OCI-LY1 (cell line): ENCODE results near the gene ITGB3.
A peak's percentile ranks its signal among the peaks of the same experiment; 100 is the strongest.

Experiments used
- H2AFZ ChIP-seq: fragments of 200-600 bp; sonication (generic), shearing (Covaris generic); 2 replicates; pipeline ENCODE4 v1.6.0; 2014; ENCODE audit warnings: antibody characterized with exemption, mild to moderate bottlenecking, low read length
- H3F3A ChIP-seq: fragments of 200-600 bp; sonication (generic), shearing (Covaris generic); 2 replicates; pipeline ENCODE4 v1.6.0; 2014; ENCODE audit warnings: mild to moderate bottlenecking, antibody characterized with exemption, low read length, moderate library complexity; ENCODE audit not compliant: insufficient read depth
- H3K27ac ChIP-seq: fragments of 200-600 bp; sonication (generic); 2 replicates; pipeline ENCODE4 v1.5.1; 2014; ENCODE audit warnings: low read length, mixed run types, mild to moderate bottlenecking, low read depth; ENCODE audit not compliant: poor library complexity, severe bottlenecking
- H3K27me3 ChIP-seq: fragments of 200-600 bp; sonication (generic); 2 replicates; pipeline ENCODE4 v1.6.0; 2014; ENCODE audit warnings: antibody characterized with exemption, mild to moderate bottlenecking, low read length, moderate library complexity; ENCODE audit not compliant: insufficient read depth
- H3K36me3 ChIP-seq: fragments of 200-600 bp; sonication (generic); 2 replicates; pipeline ENCODE4 v1.6.1; 2014; ENCODE audit warnings: mild to moderate bottlenecking, antibody characterized with exemption, low read length, moderate library complexity, mixed read lengths; ENCODE audit not compliant: insufficient read depth
- H3K4me1 ChIP-seq: fragments of 200-600 bp; sonication (generic); 2 replicates; pipeline ENCODE4 v1.5.1; 2014; ENCODE audit warnings: mild to moderate bottlenecking, low read length, moderate library complexity; ENCODE audit not compliant: insufficient read depth, severe bottlenecking
- H3K4me2 ChIP-seq: fragments of 200-600 bp; sonication (generic), shearing (Covaris generic); 2 replicates; pipeline ENCODE4 v1.6.1; 2014; ENCODE audit warnings: low read length
- H3K4me3 ChIP-seq: fragments of 200-600 bp; sonication (generic); 2 replicates; pipeline ENCODE4 v1.5.1; 2014; ENCODE audit warnings: low read length, low read depth, mild to moderate bottlenecking, mixed read lengths; ENCODE audit not compliant: poor library complexity, severe bottlenecking
- H3K79me2 ChIP-seq: fragments of 200-600 bp; shearing (Covaris generic); 2 replicates; pipeline ENCODE4 v1.6.1; 2016; ENCODE audit warnings: mixed run types, low read length, mixed read lengths; ENCODE audit not compliant: insufficient read depth
- H3K9ac ChIP-seq: fragments of 200-600 bp; sonication (generic), shearing (Covaris generic); 2 replicates; pipeline ENCODE4 v1.6.1; 2014; ENCODE audit warnings: mild to moderate bottlenecking, low read length, mixed read lengths
- H3K9me2 ChIP-seq: fragments of 200-600 bp; sonication (generic), shearing (Covaris generic); 2 replicates; pipeline ENCODE4 v1.6.1; 2014; ENCODE audit warnings: low read depth, mild to moderate bottlenecking, low read length, mixed read lengths
- H3K9me3 ChIP-seq: fragments of 200-600 bp; shearing (Covaris generic); 2 replicates; pipeline ENCODE4 v1.6.1; 2014; ENCODE audit warnings: low read length, mixed read lengths
- H4K20me1 ChIP-seq: fragments of 200-600 bp; sonication (generic), shearing (Covaris generic); 2 replicates; pipeline ENCODE4 v1.6.0; 2016; ENCODE audit warnings: mild to moderate bottlenecking, low read length; ENCODE audit not compliant: insufficient read depth
- CTCF ChIP-seq: fragments of 200-600 bp; sonication (generic), shearing (Covaris generic); IDR thresholded peaks from 2 replicates; pipeline ENCODE4 v1.5.1; 2017; ENCODE audit warnings: mild to moderate bottlenecking, antibody characterized with exemption, low read length, moderate library complexity, mixed read lengths
- EZH2 ChIP-seq: fragments of 200-600 bp; sonication (generic), shearing (Covaris generic); IDR thresholded peaks from 2 replicates; pipeline ENCODE4 v1.8.0; 2017; ENCODE audit warnings: borderline replicate concordance, mixed run types, mild to moderate bottlenecking, antibody characterized with exemption, low read length, moderate library complexity, mixed read lengths

ITGB3 gene

GRCh38 chr17:47240806-47241205, 12.8 kb upstream of the ITGB3 start:
- Histone ChIP-seq H4K20me1 (no peaks in the 10 kb centered on the region), H3K4me1 (peaks cover 40% of the 10 kb centered on the region), H2AFZ (no peak overlapping the region), H3K9ac (no peak overlapping the region), H3K27ac (peak overlapping the region; percentile 56), H3K9me2 (no peaks in the 10 kb centered on the region), H3K36me3 (no peaks in the 10 kb centered on the region), H3K79me2 (no peaks in the 10 kb centered on the region), H3K4me2 (no peak overlapping the region), H3F3A (no peaks in the 10 kb centered on the region), H3K4me3 (no peak overlapping the region), H3K9me3 (peaks cover 7% of the 10 kb centered on the region), H3K27me3 (no peaks in the 10 kb centered on the region)
- no peak for TF ChIP-seq CTCF

- Histone ChIP-seq H3K27ac (no peak overlapping the region), H3K9me2 (no peaks in the 10 kb centered on the region), H3K4me3 (no peak overlapping the region), H4K20me1 (no peaks in the 10 kb centered on the region), H3K27me3 (no peaks in the 10 kb centered on the region), H3K4me1 (peaks cover 40% of the 10 kb centered on the region), H3K36me3 (no peaks in the 10 kb centered on the region), H2AFZ (no peak overlapping the region), H3K4me2 (no peak overlapping the region), H3K9ac (no peak overlapping the region), H3K79me2 (no peaks in the 10 kb centered on the region), H3K9me3 (no peaks in the 10 kb centered on the region), H3F3A (no peaks in the 10 kb centered on the region)
- no peak for TF ChIP-seq EZH2
- no peak for TF ChIP-seq CTCF
Measured at GRCh38 chr17:47242648-47243047, 11.0 kb upstream of the ITGB3 start.

GRCh38 chr17:47243737-47244598, 9.7 kb upstream of the ITGB3 start:
- 0 out of 2 replicates have a peak, but pooled peaks have one; percentile 5 for TF ChIP-seq CTCF
- no peak for TF ChIP-seq EZH2
- no peaks in the 10 kb centered on the region for H3K27me3 ChIP-seq
- H3K9ac ChIP-seq = peak overlapping the region; percentile 6; the same call in 1 of the 2 replicates
- H3F3A ChIP-seq = no peaks in the 10 kb centered on the region
- H4K20me1 ChIP-seq = no peaks in the 10 kb centered on the region
- peak overlapping the region; percentile 32; the same call in 1 of the 2 replicates for H3K4me2 ChIP-seq
- H2AFZ ChIP-seq = no peak overlapping the region
- H3K36me3 ChIP-seq = no peaks in the 10 kb centered on the region
- H3K27ac ChIP-seq = peak overlapping the region; percentile 60
- H3K79me2 ChIP-seq = no peaks in the 10 kb centered on the region
- peaks cover 40% of the 10 kb centered on the region for H3K4me1 ChIP-seq
- no peaks in the 10 kb centered on the region for H3K9me3 ChIP-seq
- no peaks in the 10 kb centered on the region for H3K9me2 ChIP-seq
- H3K4me3 ChIP-seq = peak overlapping the region; percentile 3
